ENCODE data around the gene BRD9.
"Not testable (repeated sequence)": the region's sequence is repeated elsewhere in the genome, so short reads cannot be mapped to it uniquely, and the experiment has no call there.

The BRD9 gene

GRCh38 chr5:882253-883183 is 10.1 kb downstream of the BRD9 start:
- TF ChIP-seq, protein P1, sequence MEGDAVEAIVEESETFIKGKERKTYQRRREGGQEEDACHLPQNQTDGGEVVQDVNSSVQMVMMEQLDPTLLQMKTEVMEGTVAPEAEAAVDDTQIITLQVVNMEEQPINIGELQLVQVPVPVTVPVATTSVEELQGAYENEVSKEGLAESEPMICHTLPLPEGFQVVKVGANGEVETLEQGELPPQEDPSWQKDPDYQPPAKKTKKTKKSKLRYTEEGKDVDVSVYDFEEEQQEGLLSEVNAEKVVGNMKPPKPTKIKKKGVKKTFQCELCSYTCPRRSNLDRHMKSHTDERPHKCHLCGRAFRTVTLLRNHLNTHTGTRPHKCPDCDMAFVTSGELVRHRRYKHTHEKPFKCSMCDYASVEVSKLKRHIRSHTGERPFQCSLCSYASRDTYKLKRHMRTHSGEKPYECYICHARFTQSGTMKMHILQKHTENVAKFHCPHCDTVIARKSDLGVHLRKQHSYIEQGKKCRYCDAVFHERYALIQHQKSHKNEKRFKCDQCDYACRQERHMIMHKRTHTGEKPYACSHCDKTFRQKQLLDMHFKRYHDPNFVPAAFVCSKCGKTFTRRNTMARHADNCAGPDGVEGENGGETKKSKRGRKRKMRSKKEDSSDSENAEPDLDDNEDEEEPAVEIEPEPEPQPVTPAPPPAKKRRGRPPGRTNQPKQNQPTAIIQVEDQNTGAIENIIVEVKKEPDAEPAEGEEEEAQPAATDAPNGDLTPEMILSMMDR (IDR thresholded peaks at IDR 0.05; ENCODE audit: insufficient read depth, low read depth, low read length, missing control alignments): no peak
- H3K4me3 ChIP-seq (ENCODE audit: low read depth, low read length): no peak overlapping the region

GRCh38 chr5:881551-881935 is 11.1 kb downstream of the BRD9 start:
- TF ChIP-seq, protein P1 (IDR thresholded peaks at IDR 0.05; ENCODE audit: insufficient read depth, low read depth, low read length, missing control alignments): no peak
- DNase-seq (ENCODE audit: low read depth): no peak
- H3K4me3 ChIP-seq (ENCODE audit: low read depth, low read length): no peak overlapping the region

More at GRCh38 chr5:882253-883183, 10.1 kb downstream of the BRD9 start:
- no peak for DNase-seq (ENCODE audit: low read depth)

DNA sequence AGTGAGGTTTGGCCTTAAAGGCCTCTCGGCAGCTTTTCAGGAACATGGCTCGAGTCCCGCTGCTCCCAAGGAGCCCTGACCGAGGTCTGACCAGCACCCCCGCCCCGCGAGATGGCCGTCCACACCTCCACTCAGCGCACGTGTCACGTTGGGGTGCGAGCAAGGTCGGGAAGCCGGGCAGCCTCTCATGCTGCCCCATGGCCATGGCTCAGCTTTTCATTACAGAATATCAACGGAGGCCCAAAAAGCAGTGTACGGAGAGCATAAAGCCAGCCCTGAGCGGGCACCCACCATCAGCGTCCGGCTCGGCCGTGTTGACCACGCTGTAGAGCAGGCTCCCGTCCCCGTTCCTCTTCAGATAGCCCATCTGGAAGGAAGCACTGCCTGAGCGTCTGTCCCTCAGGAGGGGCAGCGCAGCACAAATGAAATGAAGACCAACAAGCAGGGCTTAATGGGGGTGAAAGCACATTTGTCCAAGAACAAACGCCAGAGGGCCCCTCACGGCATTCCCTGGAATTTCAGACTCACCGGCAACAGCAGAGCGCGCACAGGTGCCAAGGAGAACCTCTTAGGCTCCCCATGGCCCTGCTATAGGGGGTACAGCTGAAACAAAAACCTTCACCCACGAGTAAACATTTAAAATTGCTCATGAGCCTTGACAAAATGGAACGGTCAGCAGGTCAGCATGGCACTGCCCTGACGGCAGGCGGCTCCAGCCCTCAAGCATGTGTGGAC is 11.6 kb downstream of the BRD9 start:
- DNase-seq (ENCODE audit: low read depth): no peak
- no peak overlapping the region for H3K4me3 ChIP-seq (ENCODE audit: low read depth, low read length)
- TF ChIP-seq, protein P1 (IDR thresholded peaks at IDR 0.05; ENCODE audit: insufficient read depth, low read depth, low read length, missing control alignments): no peak

- not testable (repeated sequence) for DNase-seq (ENCODE audit: low read depth); H3K4me3 ChIP-seq (ENCODE audit: low read depth, low read length)
Observed at GRCh38 chr5:878677-879076, 13.9 kb downstream of the BRD9 start.

GRCh38 chr5:878125-878524 is 14.5 kb downstream of the BRD9 start:
- TF ChIP-seq, protein P1 (IDR thresholded peaks at IDR 0.05; ENCODE audit: insufficient read depth, low read depth, low read length, missing control alignments): no peak
- no peak for DNase-seq (ENCODE audit: low read depth)
- no peak overlapping the region for H3K4me3 ChIP-seq (ENCODE audit: low read depth, low read length)

- TF ChIP-seq, protein P1 (IDR thresholded peaks at IDR 0.05; ENCODE audit: insufficient read depth, low read depth, low read length, missing control alignments): no peak
- DNase-seq (ENCODE audit: low read depth): no peak
- no peak overlapping the region for H3K4me3 ChIP-seq (ENCODE audit: low read depth, low read length)
Observed at GRCh38 chr5:876398-877365, 15.9 kb downstream of the BRD9 start.

All from GM12865 (cell line).